Measurements from ENCODE around the gene SNX2. TPM values are rescaled to one million over a fixed set of nuclear protein-coding genes. Genes with fewer than 3 reads are reported as not detected.

The SNX2 gene
- total and polyA plus RNA-seq, 2 donors (not counting 1 experiment from before 2014, with no cell fraction given): 107 to 266 TPM

GRCh38 chr5:122831984-122832383, 57.1 kb downstream of the SNX2 start:
- ATAC-seq (ENCODE audit: low read depth) (no peak), DNase-seq (no peak)
- peaks cover 3% of the 10 kb centered on the region for H3K4me1 Mint-ChIP-seq
- intact Hi-C loops (cut with micrococcal nuclease): loop anchor here (10.0 kb wide), 1 partner anchor 563 kb away; no protein-coding TSS in a partner anchor
- no peaks in the 10 kb centered on the region for H3K4me1 ChIP-seq (ENCODE audit: control insufficient read depth in 2 of 2, insufficient read depth in 2 of 2, low read length in 2 of 2)
- ChIA-PET CTCF (no interaction called here), POLR2A (no interaction called here)
- no CpG with 5 or more reads among the region's 1 CpG for WGBS (ENCODE audit: insufficient coverage)
- H3K4me2 ChIP-seq (replicated peaks; ENCODE audit: low read depth, low read length, poor library complexity, severe bottlenecking): no peak overlapping the region
- TF ChIP-seq CTCF (IDR thresholded peaks at IDR 0.05) (no peak), EZH2 (IDR thresholded peaks at IDR 0.05; ENCODE audit: borderline replicate concordance, insufficient read depth, low read depth, low read length, poor library complexity, severe bottlenecking) (no peak)
- no peak overlapping the region for H3K27ac ChIP-seq (ENCODE audit: low read length in 2 of 2)
- peaks cover 2 to 33% of the 10 kb centered on the region in 2 experiments for H3K36me3 ChIP-seq (replicated peaks in 1 of 2; ENCODE audit: control extremely low read depth in 1 of 2, control insufficient read depth in 1 of 2, extremely low read depth in 1 of 2, insufficient read depth in 2 of 2, low read length in 1 of 2)
- peaks cover 18% of the 10 kb centered on the region for H4K20me1 ChIP-seq (ENCODE audit: control insufficient read depth, insufficient read depth, low read length, poor library complexity, severe bottlenecking)
- H3K9ac ChIP-seq (ENCODE audit: low read length): no peak overlapping the region
- no peak overlapping the region for H2AFZ ChIP-seq (ENCODE audit: insufficient read depth, low read depth, low read length, poor library complexity, severe bottlenecking)
- no peaks in the 10 kb centered on the region for H3K9me3 Mint-ChIP-seq (ENCODE audit: insufficient read depth)
- H3K79me2 ChIP-seq (ENCODE audit: control insufficient read depth, insufficient read depth, low read length): no peaks in the 10 kb centered on the region
- no peak overlapping the region for H3K4me3 ChIP-seq (ENCODE audit: control extremely low read depth in 1 of 5, extremely low read depth in 1 of 5, insufficient read depth in 1 of 5, low read depth in 2 of 5, low read length in 4 of 5)
- H3K27ac Mint-ChIP-seq: no peak overlapping the region
- no peaks in the 10 kb centered on the region for H3K9me3 ChIP-seq (ENCODE audit: control extremely low read depth in 1 of 3, control insufficient read depth in 2 of 3, insufficient read depth in 1 of 3, low read length in 2 of 3)
- no peak overlapping the region for H3K4me3 Mint-ChIP-seq
- H3K27me3 ChIP-seq (replicated peaks in 1 of 4; ENCODE audit: control extremely low read depth in 1 of 4, control insufficient read depth in 3 of 4, insufficient read depth in 4 of 4, low read length in 3 of 4): no peaks in the 10 kb centered on the region
- no peaks in the 10 kb centered on the region for H3K27me3 Mint-ChIP-seq

DNA sequence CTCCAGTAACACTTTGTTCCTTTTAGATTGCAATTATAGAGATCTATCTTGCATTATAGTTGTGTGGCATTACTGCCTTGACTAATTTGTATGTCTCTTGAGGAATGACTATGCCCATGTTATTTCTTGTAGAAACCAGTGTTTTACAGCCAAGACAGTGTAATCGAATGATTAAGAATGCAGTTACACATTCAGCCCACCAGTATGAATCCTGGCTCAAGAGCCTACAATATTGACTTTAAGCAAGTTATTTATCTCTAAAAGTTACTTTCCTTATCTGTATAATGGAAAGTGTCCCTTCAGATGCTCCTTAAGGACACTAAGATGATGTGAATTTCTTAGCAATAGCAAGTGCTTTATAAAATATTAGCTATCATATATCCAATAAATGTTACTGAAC, 60.8 kb downstream of the SNX2 start:
- H3K4me3 Mint-ChIP-seq: no peak overlapping the region
- Histone ChIP-seq H3K27me3 (replicated peaks in 1 of 4; ENCODE audit: control extremely low read depth in 1 of 4, control insufficient read depth in 3 of 4, insufficient read depth in 4 of 4, low read length in 3 of 4) (no peaks in the 10 kb centered on the region), H3K4me3 (ENCODE audit: control extremely low read depth in 1 of 5, extremely low read depth in 1 of 5, insufficient read depth in 1 of 5, low read depth in 2 of 5, low read length in 4 of 5) (no peak overlapping the region), H3K27ac (ENCODE audit: low read length in 2 of 2) (peak overlapping the region in 1 of 2 donors; percentile 44), H3K4me2 (replicated peaks; ENCODE audit: low read depth, low read length, poor library complexity, severe bottlenecking) (no peak overlapping the region), H3K9ac (ENCODE audit: low read length) (no peak overlapping the region), H3K36me3 (replicated peaks in 1 of 2; ENCODE audit: control extremely low read depth in 1 of 2, control insufficient read depth in 1 of 2, extremely low read depth in 1 of 2, insufficient read depth in 2 of 2, low read length in 1 of 2) (peaks cover 0 to 3% of the 10 kb centered on the region in 2 experiments), H3K79me2 (ENCODE audit: control insufficient read depth, insufficient read depth, low read length) (no peaks in the 10 kb centered on the region), H3K9me3 (ENCODE audit: control extremely low read depth in 1 of 3, control insufficient read depth in 2 of 3, insufficient read depth in 1 of 3, low read length in 2 of 3) (no peaks in the 10 kb centered on the region), H3K4me1 (ENCODE audit: control insufficient read depth in 2 of 2, insufficient read depth in 2 of 2, low read length in 2 of 2) (peaks cover 1 to 5% of the 10 kb centered on the region in 2 donors), H4K20me1 (ENCODE audit: control insufficient read depth, insufficient read depth, low read length, poor library complexity, severe bottlenecking) (peaks cover 5% of the 10 kb centered on the region), H2AFZ (ENCODE audit: insufficient read depth, low read depth, low read length, poor library complexity, severe bottlenecking) (no peak overlapping the region)
- ChIA-PET POLR2A (no interaction called here), CTCF (no interaction called here)
- TF ChIP-seq CTCF (IDR thresholded peaks at IDR 0.05) (no peak), EZH2 (IDR thresholded peaks at IDR 0.05; ENCODE audit: borderline replicate concordance, insufficient read depth, low read depth, low read length, poor library complexity, severe bottlenecking) (no peak)
- H3K4me1 Mint-ChIP-seq: peaks cover 11% of the 10 kb centered on the region
- peak; percentile 33 for ATAC-seq (ENCODE audit: low read depth)
- peaks cover 3% of the 10 kb centered on the region for H3K9me3 Mint-ChIP-seq (ENCODE audit: insufficient read depth)
- H3K27me3 Mint-ChIP-seq: no peaks in the 10 kb centered on the region
- intact Hi-C loops (cut with micrococcal nuclease): loop anchor here (5.0 to 10.0 kb wide), 2 partner anchors 38 to 559 kb away; no protein-coding TSS in a partner anchor
- no peak for DNase-seq
- no CpG with 5 or more reads among the region's 1 CpG for WGBS (ENCODE audit: insufficient coverage)
- H3K27ac Mint-ChIP-seq: no peak overlapping the region

Measured in B cell (primary cell).